Stimulated activated CD4-positive, alpha-beta T cell treated with anti-CD3 and anti-CD28 coated beads, TNF-alpha, amount 100 ng/mL, for 4 hours (primary cell): ENCODE results near the gene TOLLIP.

Source experiments
- DNase-seq, 3 experiments: peaks; one replicate each; pipeline ENCODE4 v3.0.0-alpha.2; 2020; ENCODE audit warnings: low read depth in 3 of 3

The TOLLIP gene

DNA sequence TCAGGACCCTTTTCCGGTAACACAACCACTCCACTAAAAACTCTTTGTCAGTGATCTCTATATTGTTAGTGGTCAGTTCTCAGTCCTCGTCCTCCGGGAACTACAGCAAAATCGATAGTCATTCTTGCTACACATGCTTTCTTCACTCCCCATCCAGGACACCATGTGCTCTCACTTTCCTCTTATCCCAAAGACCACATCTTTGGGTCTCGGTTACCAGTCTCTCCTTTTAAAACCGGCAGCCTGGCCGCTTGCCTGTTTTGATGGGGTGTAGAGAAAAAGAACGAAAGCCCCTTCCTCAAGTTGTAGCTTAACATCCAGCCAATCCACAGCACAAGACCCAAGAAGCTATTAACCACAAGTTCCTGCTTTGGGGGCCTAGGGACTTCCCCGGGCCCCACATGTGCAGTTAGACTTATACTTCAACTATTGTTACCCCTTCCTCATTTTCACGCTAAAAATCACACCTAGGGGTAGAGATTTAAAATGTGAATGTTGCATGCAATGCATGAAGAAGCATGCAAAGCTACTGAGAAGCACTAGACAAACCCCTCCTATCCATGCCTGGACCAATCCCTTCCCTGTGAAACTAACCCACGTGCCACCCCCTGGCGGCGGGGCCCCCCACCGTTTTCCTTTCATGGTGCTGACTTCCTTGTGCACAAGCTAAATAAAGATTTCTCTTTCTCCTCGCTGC is 1.5 kb upstream of the TOLLIP start:
- DNase-seq, result no peak

DNA sequence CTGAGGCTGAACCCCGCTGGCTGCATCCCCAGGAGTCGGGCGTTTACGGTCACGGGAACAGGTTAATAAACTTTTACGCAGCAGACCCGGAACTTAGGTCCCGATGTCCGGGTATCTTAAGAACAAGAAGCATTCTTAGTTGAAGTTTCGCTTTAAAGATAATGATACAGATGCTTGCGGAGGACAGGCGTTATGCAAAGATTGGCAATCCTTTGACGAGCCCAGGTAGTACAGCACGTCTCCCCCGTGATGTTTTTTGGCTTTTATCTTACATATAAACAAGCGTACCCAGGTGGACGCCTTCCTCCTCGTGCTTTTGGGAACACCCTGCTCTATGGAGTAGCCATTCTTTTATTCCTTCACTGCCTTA is 871 bp upstream of the TOLLIP start:
- DNase-seq, result no peak

DNA sequence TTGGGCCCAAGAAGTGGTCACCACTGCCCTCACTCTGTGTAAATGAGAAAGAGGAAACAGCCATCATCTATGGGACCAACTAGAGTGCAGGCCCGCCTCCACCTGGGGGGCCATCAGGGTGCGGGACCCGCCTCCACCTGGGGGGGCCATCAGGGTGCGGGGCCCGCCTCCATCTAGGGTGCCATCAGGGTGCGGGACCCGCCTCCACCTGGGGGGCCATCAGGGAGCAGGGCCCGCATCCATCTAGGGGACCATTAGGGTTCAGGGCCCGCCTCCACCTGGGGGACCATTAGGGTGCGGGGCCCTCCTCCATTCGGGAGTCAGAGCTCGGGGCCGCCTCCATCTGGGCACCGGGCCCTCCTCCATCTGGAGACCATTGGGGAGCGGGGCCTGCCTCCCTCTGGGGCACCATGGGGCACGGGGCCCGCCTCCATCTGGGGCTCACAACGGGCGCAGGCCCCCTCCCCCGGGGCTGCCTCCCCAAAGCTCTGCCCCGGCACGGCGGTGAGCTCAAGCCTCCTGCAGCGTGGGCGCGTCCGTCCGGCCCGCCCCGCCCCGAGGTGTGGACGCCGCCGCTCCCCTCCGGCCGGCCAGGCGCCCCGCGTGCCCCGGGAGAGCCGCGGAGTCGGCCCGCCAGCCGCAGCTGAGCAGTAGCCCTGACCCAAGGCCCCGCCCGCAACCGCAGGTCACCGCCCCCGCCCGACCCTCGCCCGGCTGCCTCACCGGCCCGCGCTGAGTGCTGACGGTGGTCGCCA is 512 bp downstream of the TOLLIP start:
- DNase-seq, result peak in 1 of 3 experiments; percentile 10

GRCh38 chr11:1307998-1308742 is 1.3 kb downstream of the TOLLIP start:
- DNase-seq, result no peak

DNA sequence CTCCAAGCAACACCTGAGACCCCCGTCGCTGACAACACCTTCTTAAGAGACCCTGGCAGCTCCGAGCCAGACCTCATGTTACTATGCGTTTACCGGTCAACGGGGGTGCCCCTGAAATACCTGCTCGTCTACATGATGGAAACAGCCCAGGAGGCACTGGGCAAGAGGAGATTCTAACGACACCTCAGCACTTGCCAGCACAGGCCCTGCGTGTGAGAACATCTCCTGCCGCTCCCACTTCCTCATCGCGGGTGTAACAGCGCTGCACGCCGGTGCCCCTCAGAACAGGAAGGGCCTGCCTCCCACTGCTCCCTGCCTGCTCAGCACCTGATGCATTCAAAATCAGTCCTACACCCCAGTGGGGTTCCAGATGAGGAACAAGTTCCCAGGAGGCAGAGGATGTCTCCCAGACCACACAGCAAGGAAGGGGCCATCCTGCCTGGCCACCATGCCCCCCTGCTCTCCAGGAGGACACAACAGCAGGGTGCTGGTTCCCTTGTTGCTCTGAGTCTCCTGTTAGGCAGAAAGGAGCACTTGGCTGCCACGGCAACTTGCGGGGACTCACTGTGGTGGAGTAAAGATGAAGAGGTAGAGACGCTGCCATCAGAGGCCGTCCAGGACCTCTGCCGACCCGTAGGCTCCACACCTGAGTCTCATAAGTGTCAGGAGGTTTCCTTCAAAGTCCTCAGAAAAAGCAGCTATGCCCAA is 2.1 kb downstream of the TOLLIP start:
- no peak for DNase-seq

GRCh38 chr11:1306186-1307162 is 3.0 kb downstream of the TOLLIP start:
- no peak for DNase-seq

DNA sequence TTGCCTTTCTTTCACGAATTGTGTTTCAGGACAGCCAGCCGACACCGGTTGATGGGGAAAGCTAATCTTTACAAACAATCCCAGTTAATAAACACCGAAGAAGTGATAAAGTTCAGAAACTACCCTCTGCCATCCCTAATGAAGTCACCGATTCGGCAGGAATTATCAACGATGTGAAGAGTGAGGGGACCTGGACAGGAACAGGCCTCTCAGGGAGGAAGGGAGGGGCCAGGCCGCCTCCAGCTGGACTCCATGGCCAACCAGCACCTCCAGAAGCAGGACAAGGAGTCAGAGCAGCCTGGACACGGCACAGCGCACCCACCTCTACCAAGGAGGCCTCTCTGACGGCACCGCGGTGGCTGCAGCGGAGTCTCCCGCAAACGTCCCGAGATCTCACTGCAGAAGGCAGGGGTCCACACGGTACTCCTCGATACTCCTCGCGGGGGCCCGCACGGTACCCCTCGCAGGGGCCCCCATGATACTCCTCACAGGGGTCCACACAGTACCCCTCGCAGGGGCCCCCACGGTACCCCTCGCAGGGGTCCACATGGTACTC is 3.9 kb downstream of the TOLLIP start:
- no peak for DNase-seq

DNA sequence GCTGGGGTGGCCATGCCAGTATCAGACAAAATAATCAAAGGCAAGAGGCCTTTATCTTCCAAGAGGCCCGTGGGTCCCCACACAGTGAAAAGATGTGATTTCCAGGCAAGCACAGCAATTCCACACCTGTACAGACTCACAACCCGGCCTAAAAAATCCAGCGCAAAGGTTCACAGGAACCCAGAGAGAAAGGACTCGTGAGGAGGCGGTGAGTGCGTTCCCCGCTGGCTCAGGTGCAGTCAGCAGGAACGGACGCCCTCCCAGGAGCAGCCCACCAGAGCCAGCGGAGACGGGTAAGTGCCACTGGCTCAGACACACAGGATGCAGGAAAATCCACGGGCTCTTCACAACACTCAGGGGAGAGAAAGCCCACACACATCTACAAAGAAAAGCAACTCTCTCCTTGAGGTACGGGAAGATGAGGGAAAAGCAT is 4.4 kb downstream of the TOLLIP start:
- DNase-seq, result no peak

DNA sequence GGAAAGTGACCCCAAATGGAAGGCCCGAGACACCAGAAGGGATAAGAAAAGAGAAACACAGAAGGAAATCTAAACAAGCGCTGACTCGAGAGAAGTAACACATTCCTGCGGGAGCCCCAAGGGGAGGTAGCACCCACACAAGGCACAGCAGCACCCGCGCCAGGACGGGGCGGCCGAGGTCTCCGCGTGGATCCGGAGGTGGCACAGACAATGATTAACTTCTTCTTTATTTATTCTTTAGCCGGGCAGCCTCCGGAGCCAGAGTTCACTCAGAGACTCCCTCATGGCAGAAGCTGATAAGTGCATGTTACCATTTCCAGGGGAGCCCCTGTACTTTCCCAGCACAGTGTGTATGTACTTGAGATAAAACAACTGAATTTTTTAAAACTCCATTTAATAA is 5.1 kb downstream of the TOLLIP start:
- DNase-seq, result no peak

DNA sequence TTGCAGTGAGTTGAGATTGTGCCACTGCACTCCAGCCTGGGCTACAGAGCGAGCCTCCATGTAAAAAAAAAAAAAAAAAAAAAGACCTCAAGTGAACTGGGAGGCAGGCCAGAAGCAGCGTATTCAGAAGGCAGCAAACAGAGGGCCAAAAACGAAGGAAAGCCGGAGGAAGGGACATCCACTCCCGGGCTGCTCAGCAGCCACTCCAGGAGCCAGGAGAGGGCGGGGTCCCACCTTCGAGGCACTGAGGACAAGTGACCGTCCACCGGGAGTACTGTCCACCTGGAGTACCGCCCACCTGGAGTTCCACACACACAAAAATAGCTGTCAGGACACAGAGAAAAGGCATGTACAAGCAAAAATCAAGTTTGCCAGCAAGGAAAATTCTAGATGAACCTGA is 5.5 kb downstream of the TOLLIP start:
- DNase-seq, result no peak

DNA sequence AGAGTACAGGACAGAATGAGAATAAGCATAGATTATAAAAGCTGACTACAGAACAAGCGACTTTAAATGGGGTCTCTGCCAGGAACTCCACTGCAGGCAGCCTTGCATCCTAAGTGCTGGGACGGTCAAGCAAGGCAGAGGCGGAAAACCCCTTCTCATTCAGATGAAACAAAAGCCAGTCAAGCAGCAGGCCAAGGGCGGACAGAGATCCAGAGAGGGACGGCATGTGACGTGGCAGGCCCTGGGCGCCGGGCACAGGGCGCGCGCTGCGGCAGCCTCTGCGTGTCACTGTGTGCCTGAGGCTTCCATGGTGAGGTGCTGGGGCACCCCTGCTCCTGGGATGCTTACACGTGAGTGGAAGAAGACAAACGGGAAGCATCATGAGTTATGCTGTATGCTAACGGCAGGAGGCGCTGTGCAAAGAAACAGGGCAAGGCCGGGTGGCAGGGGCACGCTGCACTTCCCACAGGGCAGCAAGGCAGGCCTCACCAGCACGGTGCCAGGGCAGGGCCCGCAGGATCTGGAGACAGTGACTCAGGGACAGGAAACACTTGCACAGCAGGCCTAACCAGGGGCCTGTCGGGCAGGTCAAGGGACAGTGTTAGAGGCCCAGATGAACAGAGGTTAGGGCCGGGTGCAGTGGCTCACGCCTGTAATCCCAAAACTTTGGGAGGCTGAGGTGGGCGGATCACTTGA is 6.2 kb downstream of the TOLLIP start:
- DNase-seq, result no peak

DNA sequence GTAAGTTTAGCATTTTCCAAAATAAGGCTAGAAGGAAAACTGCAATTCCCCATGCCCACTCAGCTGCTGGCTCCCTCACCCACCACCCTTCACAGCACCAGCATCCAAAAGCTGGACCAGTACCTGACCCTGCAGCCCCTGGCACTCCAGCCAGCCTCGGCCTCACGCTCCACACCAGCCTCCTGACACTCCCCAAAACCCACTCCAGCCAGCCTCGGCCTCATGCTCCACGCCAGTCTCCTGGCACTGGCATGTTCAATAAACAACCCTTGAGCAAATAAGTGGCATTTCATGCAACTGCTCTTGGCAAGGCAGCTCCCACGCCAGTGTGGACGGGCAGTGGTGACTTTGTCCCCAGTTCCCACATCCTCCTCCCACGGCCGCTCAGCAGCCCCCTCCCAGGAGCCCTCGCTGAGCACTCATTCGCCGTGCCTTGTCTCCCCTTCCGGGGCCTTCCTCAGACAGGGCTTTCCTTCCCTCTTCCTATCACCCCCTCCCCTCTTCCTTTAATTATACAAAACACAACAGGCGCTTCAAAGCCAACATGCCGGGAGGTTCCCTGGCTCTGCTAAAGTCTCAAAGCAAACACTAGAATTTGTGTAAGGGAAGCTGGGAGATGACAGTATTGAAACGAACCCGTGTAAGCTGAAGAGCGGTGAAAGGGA is 6.8 kb downstream of the TOLLIP start:
- no peak for DNase-seq

GRCh38 chr11:1302041-1302460 is 7.4 kb downstream of the TOLLIP start:
- no peak for DNase-seq

DNA sequence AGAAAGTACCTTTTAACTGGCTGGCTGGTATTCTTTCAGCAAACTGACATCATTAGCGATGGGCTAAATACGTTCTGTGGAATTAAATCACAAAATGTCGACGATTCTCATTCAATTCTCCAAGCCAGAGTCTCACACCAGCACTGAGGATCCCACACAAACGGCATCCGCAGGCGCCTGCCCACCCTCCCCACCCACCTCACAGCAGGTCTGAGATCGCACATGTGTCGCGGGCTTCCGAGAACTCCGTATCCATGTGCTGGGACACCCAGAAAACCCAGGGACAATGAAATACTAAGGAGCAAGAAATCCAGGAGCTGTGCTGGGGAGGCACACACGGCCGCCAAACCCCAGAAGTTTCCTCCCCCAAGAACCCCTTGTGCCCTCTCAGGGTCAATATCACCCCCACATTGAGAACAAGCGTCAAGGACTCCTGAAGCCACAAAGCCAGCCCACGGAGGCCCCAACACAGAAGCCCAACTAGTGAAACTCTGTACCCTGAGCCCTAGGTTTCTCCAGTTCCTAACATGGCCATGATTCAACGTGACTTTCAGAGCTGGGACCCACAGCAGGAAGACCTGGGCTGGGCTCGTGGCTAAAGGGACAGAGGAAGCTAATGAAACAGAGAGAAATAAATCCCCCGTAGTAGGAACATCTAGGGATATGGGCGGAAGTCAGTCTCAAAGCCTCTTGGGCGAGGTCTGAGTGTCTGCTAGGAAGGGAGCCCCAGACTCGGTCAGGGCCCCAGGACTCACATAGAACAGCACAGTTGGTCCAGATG is 8.0 kb downstream of the TOLLIP start:
- DNase-seq, result no peak

DNA sequence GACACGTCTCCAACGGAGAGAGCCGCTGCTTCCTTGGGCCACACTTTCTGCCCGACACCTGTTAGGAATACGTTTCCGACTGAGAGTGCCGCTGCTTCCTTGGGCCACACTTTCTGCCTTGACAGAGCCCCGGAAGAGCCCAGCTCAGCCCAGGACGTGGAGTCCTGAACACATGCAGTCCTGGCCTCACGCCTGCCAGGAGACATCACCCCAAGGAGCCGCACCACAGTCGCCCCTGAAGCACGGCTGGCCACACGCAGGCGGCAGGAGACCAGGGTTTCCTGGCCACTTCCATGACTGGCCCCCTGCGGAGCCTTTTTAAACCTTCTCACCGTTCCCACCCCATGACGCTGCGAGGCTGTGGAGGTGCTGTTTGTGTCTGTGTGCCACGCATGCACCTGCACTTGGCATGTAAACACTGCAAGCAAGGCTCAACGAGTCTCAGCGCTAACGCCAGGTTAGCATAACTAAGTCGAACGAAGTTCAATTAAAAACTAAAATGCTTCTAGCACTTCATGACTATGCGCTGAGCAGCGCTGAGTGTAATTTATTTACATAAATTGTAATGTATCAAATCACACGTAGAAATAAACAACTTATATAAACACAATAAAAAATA is 8.8 kb downstream of the TOLLIP start:
- DNase-seq, result no peak

DNA sequence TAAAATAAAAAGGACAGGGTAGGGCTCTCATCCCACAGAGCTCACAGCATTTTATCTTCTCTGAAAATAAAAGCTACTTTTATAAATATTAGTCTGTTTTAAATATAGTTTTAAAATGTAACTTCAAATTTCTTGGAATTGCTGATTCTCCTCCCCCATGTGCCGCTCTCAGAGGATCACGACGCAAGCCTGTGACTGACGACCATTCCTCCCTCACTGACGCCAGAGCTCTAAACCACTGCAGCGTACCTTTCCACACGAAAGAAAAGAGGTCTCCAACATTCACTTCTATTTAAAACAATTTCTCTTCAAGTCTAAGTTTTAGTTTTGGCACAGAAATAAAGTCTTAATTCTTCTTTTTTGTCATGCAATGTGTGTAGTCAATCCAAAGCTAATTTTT is 9.3 kb downstream of the TOLLIP start:
- no peak for DNase-seq

DNA sequence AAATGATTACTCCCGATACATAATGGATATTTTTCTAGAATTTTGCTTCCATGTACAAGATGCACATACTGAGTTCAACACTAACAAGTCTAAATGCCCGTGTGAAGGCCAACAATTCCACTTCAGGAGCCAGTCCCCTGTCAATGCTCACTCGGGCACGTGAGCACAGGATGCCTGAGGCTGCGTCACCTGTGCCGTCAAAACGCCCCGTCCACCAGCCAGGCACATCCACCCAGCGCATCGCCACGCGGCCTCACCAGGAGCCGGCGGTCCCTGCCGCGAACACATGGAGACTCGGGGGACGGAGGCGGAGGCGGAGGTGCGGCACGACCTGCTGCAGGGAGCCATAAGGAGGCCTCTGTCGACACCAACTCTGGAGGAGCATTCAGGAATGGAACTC is 9.8 kb downstream of the TOLLIP start:
- DNase-seq, result no peak
